ENCODE measurements around the gene ZFYVE21.

Gene ZFYVE21

GRCh38 chr14:103749860-103750259, 34.2 kb downstream of the ZFYVE21 start:
- H3K27ac ChIP-seq = no peak overlapping the region
- ChIA-PET POLR2A (ENCODE audit: low non-redundant PET) (no interaction called here), CTCF (no interaction called here)
- no peak for DNase-seq (ENCODE audit: low spot score)
- TF ChIP-seq CTCF (conservative IDR thresholded peaks at IDR 0.05; ENCODE audit: low read depth) = no peak

GRCh38 chr14:103753774-103754173, 38.2 kb downstream of the ZFYVE21 start:
- TF ChIP-seq CTCF (conservative IDR thresholded peaks at IDR 0.05; ENCODE audit: low read depth) = no peak
- ChIA-PET POLR2A (ENCODE audit: low non-redundant PET) (no interaction called here), CTCF (interaction anchor here (0.7 kb wide), 1 partner anchor 103 kb away, joined by 4 read pairs; no protein-coding TSS in a partner anchor)
- H3K27ac ChIP-seq = no peak overlapping the region
- no peak for DNase-seq (ENCODE audit: low spot score)

GRCh38 chr14:103755060-103755459, 39.5 kb downstream of the ZFYVE21 start:
- ChIA-PET POLR2A (ENCODE audit: low non-redundant PET) (no interaction called here), CTCF (no interaction called here)
- TF ChIP-seq CTCF (conservative IDR thresholded peaks at IDR 0.05; ENCODE audit: low read depth) = no peak
- H3K27ac ChIP-seq = no peak overlapping the region
- no peak for DNase-seq (ENCODE audit: low spot score)

- ChIA-PET POLR2A (ENCODE audit: low non-redundant PET) (no interaction called here), CTCF (interaction anchor here (0.6 kb wide), 1 partner anchor 223 kb away, joined by 3 read pairs; no protein-coding TSS in a partner anchor)
- no peak for DNase-seq (ENCODE audit: low spot score)
- no peak overlapping the region for H3K27ac ChIP-seq
- no peak for TF ChIP-seq CTCF (conservative IDR thresholded peaks at IDR 0.05; ENCODE audit: low read depth)
Measured at GRCh38 chr14:103758059-103758776, 42.6 kb downstream of the ZFYVE21 start.

- no peak for DNase-seq (ENCODE audit: low spot score)
- POLR2A ChIA-PET (ENCODE audit: low non-redundant PET) = no interaction called here
- CTCF ChIA-PET = no interaction called here
- TF ChIP-seq CTCF (conservative IDR thresholded peaks at IDR 0.05; ENCODE audit: low read depth) = no peak
- no peak overlapping the region for H3K27ac ChIP-seq
Measured at GRCh38 chr14:103762036-103762435, 46.4 kb downstream of the ZFYVE21 start.

GRCh38 chr14:103762541-103762940, 46.9 kb downstream of the ZFYVE21 start:
- POLR2A ChIA-PET (ENCODE audit: low non-redundant PET) = no interaction called here

More at GRCh38 chr14:103762541-103762940, 46.9 kb downstream of the ZFYVE21 start:
- no peak for DNase-seq (ENCODE audit: low spot score)
- CTCF ChIA-PET = no interaction called here
- no peak for TF ChIP-seq CTCF (conservative IDR thresholded peaks at IDR 0.05; ENCODE audit: low read depth)
- H3K27ac ChIP-seq = no peak overlapping the region
